T-helper 2 cell treated with Interferon-gamma antibody and Interleukin-4, amounts not matched to agents 5 μg/mL and 100 μg/mL, for 36 hours (primary cell): ENCODE results near the gene GEN1.

Experiments
- DNase-seq: peaks from one replicate; pipeline ENCODE4 v3.0.0; 2021; ENCODE audit warnings: low spot score
- H3K27ac Mint-ChIP-seq: one replicate; pipeline ENCODE4 v1.8.0; 2021; ENCODE audit warnings: mild to moderate bottlenecking, mixed read lengths
- H3K27me3 Mint-ChIP-seq: one replicate; pipeline ENCODE4 v1.8.0; 2021; ENCODE audit warnings: low read depth, mixed read lengths
- H3K36me3 Mint-ChIP-seq: one replicate; pipeline ENCODE4 v1.8.0; 2021; ENCODE audit warnings: low read depth, mixed read lengths
- H3K4me1 Mint-ChIP-seq: one replicate; pipeline ENCODE4 v1.8.0; 2021; ENCODE audit warnings: low read depth, mixed read lengths
- H3K4me3 Mint-ChIP-seq: one replicate; pipeline ENCODE4 v1.8.0; 2022; ENCODE audit warnings: mild to moderate bottlenecking, moderate library complexity, mixed read lengths
- H3K9me3 Mint-ChIP-seq: one replicate; pipeline ENCODE4 v1.8.0; 2021; ENCODE audit warnings: mixed read lengths

Gene GEN1

GRCh38 chr2:17765398-17765797, 11.5 kb downstream of the GEN1 start:
- Mint-ChIP-seq H3K9me3 (no peaks in the 10 kb centered on the region), H3K27ac (no peak overlapping the region), H3K36me3 (peaks cover 29% of the 10 kb centered on the region), H3K4me3 (no peak overlapping the region), H3K4me1 (no peaks in the 10 kb centered on the region), H3K27me3 (no peaks in the 10 kb centered on the region)
- no peak for DNase-seq

- no peaks in the 10 kb centered on the region for H3K4me1 Mint-ChIP-seq
- H3K4me3 Mint-ChIP-seq: no peak overlapping the region
- H3K9me3 Mint-ChIP-seq: no peaks in the 10 kb centered on the region
- H3K27ac Mint-ChIP-seq: no peak overlapping the region
- H3K27me3 Mint-ChIP-seq: no peaks in the 10 kb centered on the region
- H3K36me3 Mint-ChIP-seq: peaks cover 24% of the 10 kb centered on the region
- DNase-seq: no peak
These were observed 15.0 kb downstream of the GEN1 start for GRCh38 chr2:17768894-17769293.

- Mint-ChIP-seq H3K36me3 (peaks cover 35% of the 10 kb centered on the region), H3K27me3 (no peaks in the 10 kb centered on the region), H3K9me3 (no peaks in the 10 kb centered on the region), H3K4me3 (no peak overlapping the region), H3K4me1 (no peaks in the 10 kb centered on the region), H3K27ac (no peak overlapping the region)
- no peak for DNase-seq
These were observed 18.0 kb downstream of the GEN1 start for GRCh38 chr2:17771956-17772355.

- peaks cover 32% of the 10 kb centered on the region for H3K36me3 Mint-ChIP-seq
- H3K27me3 Mint-ChIP-seq: no peaks in the 10 kb centered on the region
- H3K9me3 Mint-ChIP-seq: no peaks in the 10 kb centered on the region
- no peak overlapping the region for H3K27ac Mint-ChIP-seq
- H3K4me1 Mint-ChIP-seq: no peaks in the 10 kb centered on the region
- no peak for DNase-seq
- H3K4me3 Mint-ChIP-seq: no peak overlapping the region
These were observed 18.6 kb downstream of the GEN1 start for GRCh38 chr2:17772532-17772931.

- H3K4me3 Mint-ChIP-seq: no peak overlapping the region
- H3K27me3 Mint-ChIP-seq: no peaks in the 10 kb centered on the region
- no peaks in the 10 kb centered on the region for H3K9me3 Mint-ChIP-seq
- no peak overlapping the region for H3K27ac Mint-ChIP-seq
- H3K36me3 Mint-ChIP-seq: peaks cover 37% of the 10 kb centered on the region
- no peak for DNase-seq
- H3K4me1 Mint-ChIP-seq: no peaks in the 10 kb centered on the region
These were observed 26.6 kb downstream of the GEN1 start for GRCh38 chr2:17780546-17780945.

GRCh38 chr2:17781482-17781881, 27.5 kb downstream of the GEN1 start:
- Mint-ChIP-seq H3K27me3 (no peaks in the 10 kb centered on the region), H3K36me3 (peaks cover 34% of the 10 kb centered on the region), H3K4me1 (no peaks in the 10 kb centered on the region)

GRCh38 chr2:17786727-17787126, 32.8 kb downstream of the GEN1 start:
- H3K36me3 Mint-ChIP-seq: peaks cover 12% of the 10 kb centered on the region
- H3K27me3 Mint-ChIP-seq: peaks cover 13% of the 10 kb centered on the region
- DNase-seq: no peak
- no peak overlapping the region for H3K4me3 Mint-ChIP-seq
- H3K9me3 Mint-ChIP-seq: no peaks in the 10 kb centered on the region
- peaks cover 5% of the 10 kb centered on the region for H3K4me1 Mint-ChIP-seq
- no peak overlapping the region for H3K27ac Mint-ChIP-seq

More at GRCh38 chr2:17781482-17781881, 27.5 kb downstream of the GEN1 start:
- Mint-ChIP-seq H3K27ac (no peak overlapping the region), H3K4me3 (no peak overlapping the region), H3K9me3 (no peaks in the 10 kb centered on the region)
- DNase-seq: no peak

- peaks cover 27% of the 10 kb centered on the region for H3K27me3 Mint-ChIP-seq
- H3K4me3 Mint-ChIP-seq: no peak overlapping the region
- peaks cover 17% of the 10 kb centered on the region for H3K4me1 Mint-ChIP-seq
- no peaks in the 10 kb centered on the region for H3K36me3 Mint-ChIP-seq
- H3K27ac Mint-ChIP-seq: no peak overlapping the region
- DNase-seq: no peak
- H3K9me3 Mint-ChIP-seq: no peaks in the 10 kb centered on the region
These were observed 34.8 kb downstream of the GEN1 start for GRCh38 chr2:17788773-17789172.

- no peak overlapping the region for H3K27ac Mint-ChIP-seq
- no peak overlapping the region for H3K4me3 Mint-ChIP-seq
- peaks cover 17% of the 10 kb centered on the region for H3K4me1 Mint-ChIP-seq
- H3K9me3 Mint-ChIP-seq: no peaks in the 10 kb centered on the region
- H3K36me3 Mint-ChIP-seq: no peaks in the 10 kb centered on the region
- no peak for DNase-seq
- H3K27me3 Mint-ChIP-seq: peaks cover 35% of the 10 kb centered on the region
These were observed 36.6 kb downstream of the GEN1 start for GRCh38 chr2:17790536-17790935.

- Mint-ChIP-seq H3K9me3 (no peaks in the 10 kb centered on the region), H3K36me3 (no peaks in the 10 kb centered on the region), H3K27ac (no peak overlapping the region), H3K4me1 (peaks cover 17% of the 10 kb centered on the region), H3K27me3 (peaks cover 36% of the 10 kb centered on the region), H3K4me3 (no peak overlapping the region)
- DNase-seq: no peak
These were observed 37.3 kb downstream of the GEN1 start for GRCh38 chr2:17791121-17791816.

GRCh38 chr2:17791817-17792130, 37.8 kb downstream of the GEN1 start:
- DNase-seq: no peak
- Mint-ChIP-seq H3K36me3 (no peaks in the 10 kb centered on the region), H3K4me1 (peaks cover 17% of the 10 kb centered on the region), H3K9me3 (no peaks in the 10 kb centered on the region), H3K27ac (no peak overlapping the region), H3K4me3 (no peak overlapping the region), H3K27me3 (peaks cover 41% of the 10 kb centered on the region)

- Mint-ChIP-seq H3K9me3 (no peaks in the 10 kb centered on the region), H3K4me1 (peaks cover 17% of the 10 kb centered on the region), H3K4me3 (no peak overlapping the region), H3K36me3 (no peaks in the 10 kb centered on the region), H3K27ac (no peak overlapping the region), H3K27me3 (peaks cover 41% of the 10 kb centered on the region)
- peak; percentile 18 for DNase-seq
These were observed 38.6 kb downstream of the GEN1 start for GRCh38 chr2:17792515-17792914.

GRCh38 chr2:17793296-17793695, 39.4 kb downstream of the GEN1 start:
- no peaks in the 10 kb centered on the region for H3K36me3 Mint-ChIP-seq
- H3K4me1 Mint-ChIP-seq: peaks cover 17% of the 10 kb centered on the region
- H3K4me3 Mint-ChIP-seq: no peak overlapping the region
- no peaks in the 10 kb centered on the region for H3K9me3 Mint-ChIP-seq
- no peak for DNase-seq
- H3K27me3 Mint-ChIP-seq: peaks cover 43% of the 10 kb centered on the region
- H3K27ac Mint-ChIP-seq: no peak overlapping the region

- Mint-ChIP-seq H3K4me1 (peaks cover 17% of the 10 kb centered on the region), H3K27ac (no peak overlapping the region), H3K9me3 (no peaks in the 10 kb centered on the region), H3K36me3 (no peaks in the 10 kb centered on the region), H3K27me3 (peaks cover 45% of the 10 kb centered on the region), H3K4me3 (no peak overlapping the region)
- DNase-seq: no peak
These were observed 39.9 kb downstream of the GEN1 start for GRCh38 chr2:17793803-17794354.

- no peaks in the 10 kb centered on the region for H3K9me3 Mint-ChIP-seq
- no peak overlapping the region for H3K4me3 Mint-ChIP-seq
- peaks cover 19% of the 10 kb centered on the region for H3K4me1 Mint-ChIP-seq
- peaks cover 51% of the 10 kb centered on the region for H3K27me3 Mint-ChIP-seq
- no peaks in the 10 kb centered on the region for H3K36me3 Mint-ChIP-seq
- DNase-seq: no peak
- H3K27ac Mint-ChIP-seq: no peak overlapping the region
These were observed 41.4 kb downstream of the GEN1 start for GRCh38 chr2:17795309-17795708.
